ENCODE data around the gene WWC2.

DNA sequence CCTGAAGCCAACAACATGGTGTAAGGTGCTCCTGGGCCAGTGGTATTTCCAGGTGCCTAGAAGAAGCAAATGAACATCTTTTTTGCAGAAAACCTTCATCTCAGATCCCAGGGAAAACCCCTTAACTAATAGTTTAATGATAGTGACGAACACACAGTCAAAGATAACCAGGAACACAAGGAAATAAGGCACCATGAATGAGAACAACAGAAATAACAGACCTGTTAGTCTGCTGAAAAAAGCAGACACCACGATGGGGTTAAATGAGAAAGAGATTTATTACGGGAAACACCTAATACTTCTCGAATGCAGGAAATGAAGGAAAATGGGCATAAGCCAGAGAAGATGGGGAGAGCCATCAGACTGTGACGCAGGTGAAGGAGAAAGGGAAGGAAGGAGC, 30.6 kb upstream of the WWC2 start:
- TF ChIP-seq, protein P1, sequence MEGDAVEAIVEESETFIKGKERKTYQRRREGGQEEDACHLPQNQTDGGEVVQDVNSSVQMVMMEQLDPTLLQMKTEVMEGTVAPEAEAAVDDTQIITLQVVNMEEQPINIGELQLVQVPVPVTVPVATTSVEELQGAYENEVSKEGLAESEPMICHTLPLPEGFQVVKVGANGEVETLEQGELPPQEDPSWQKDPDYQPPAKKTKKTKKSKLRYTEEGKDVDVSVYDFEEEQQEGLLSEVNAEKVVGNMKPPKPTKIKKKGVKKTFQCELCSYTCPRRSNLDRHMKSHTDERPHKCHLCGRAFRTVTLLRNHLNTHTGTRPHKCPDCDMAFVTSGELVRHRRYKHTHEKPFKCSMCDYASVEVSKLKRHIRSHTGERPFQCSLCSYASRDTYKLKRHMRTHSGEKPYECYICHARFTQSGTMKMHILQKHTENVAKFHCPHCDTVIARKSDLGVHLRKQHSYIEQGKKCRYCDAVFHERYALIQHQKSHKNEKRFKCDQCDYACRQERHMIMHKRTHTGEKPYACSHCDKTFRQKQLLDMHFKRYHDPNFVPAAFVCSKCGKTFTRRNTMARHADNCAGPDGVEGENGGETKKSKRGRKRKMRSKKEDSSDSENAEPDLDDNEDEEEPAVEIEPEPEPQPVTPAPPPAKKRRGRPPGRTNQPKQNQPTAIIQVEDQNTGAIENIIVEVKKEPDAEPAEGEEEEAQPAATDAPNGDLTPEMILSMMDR (conservative IDR thresholded peaks at IDR 0.05; ENCODE audit: low read length): no peak
- no peak for TF ChIP-seq EZH2phosphoT487 (IDR thresholded peaks at IDR 0.05; ENCODE audit: borderline replicate concordance)

All from Loucy (cell line).